HG02642 (cell line): ENCODE measurements around the gene OPA3.

Experiments used
- ATAC-seq: cut with Tn5 transposase; IDR thresholded peaks from one replicate; pipeline ENCODE4 v1.9.1; 2021; ENCODE audit warnings: mild to moderate bottlenecking; ENCODE audit not compliant: unreplicated experiment, poor library complexity

OPA3 gene

GRCh38 chr19:45569619-45570421 is 14.8 kb downstream of the OPA3 start:
- ATAC-seq = no peak

- no peak for ATAC-seq
Observed at GRCh38 chr19:45568732-45569131, 15.9 kb downstream of the OPA3 start.

- no peak for ATAC-seq
Observed at GRCh38 chr19:45567609-45568008, 17.0 kb downstream of the OPA3 start.

GRCh38 chr19:45564131-45564780 is 20.3 kb downstream of the OPA3 start:
- no peak for ATAC-seq

- ATAC-seq = no peak
Observed at GRCh38 chr19:45560686-45561085, 23.9 kb downstream of the OPA3 start.

- ATAC-seq = no peak
Observed at GRCh38 chr19:45560038-45560437, 24.6 kb downstream of the OPA3 start.

GRCh38 chr19:45558399-45558878 is 26.2 kb downstream of the OPA3 start:
- ATAC-seq = no peak

- no peak for ATAC-seq
Observed at GRCh38 chr19:45556835-45557234, 27.8 kb downstream of the OPA3 start.

GRCh38 chr19:45554481-45554880 is 30.1 kb downstream of the OPA3 start:
- no peak for ATAC-seq

GRCh38 chr19:45553464-45553863 is 31.1 kb downstream of the OPA3 start:
- no peak for ATAC-seq

- ATAC-seq = no peak
Observed at GRCh38 chr19:45547965-45548609, 36.5 kb downstream of the OPA3 start.

GRCh38 chr19:45547211-45547770 is 37.3 kb downstream of the OPA3 start:
- no peak for ATAC-seq

GRCh38 chr19:45542234-45542668 is 42.4 kb downstream of the OPA3 start:
- ATAC-seq = no peak

GRCh38 chr19:45539459-45539858 is 45.1 kb downstream of the OPA3 start:
- no peak for ATAC-seq

GRCh38 chr19:45531349-45531748 is 53.3 kb downstream of the OPA3 start:
- ATAC-seq = no peak

GRCh38 chr19:45529420-45529785 is 55.2 kb downstream of the OPA3 start:
- ATAC-seq = no peak

- ATAC-seq = no peak
Observed at GRCh38 chr19:45528744-45529419, 55.7 kb downstream of the OPA3 start.

- ATAC-seq = no peak
Observed at GRCh38 chr19:45528149-45528743, 56.4 kb downstream of the OPA3 start.

- no peak for ATAC-seq
Observed at GRCh38 chr19:45527731-45528130, 56.9 kb downstream of the OPA3 start.

GRCh38 chr19:45526971-45527370 is 57.6 kb downstream of the OPA3 start:
- ATAC-seq = no peak
